NCI-H2029 (cell line): ENCODE data around the gene DENND1B.
"Not testable (repeated sequence)": the region's sequence is repeated elsewhere in the genome, so short reads cannot be mapped to it uniquely, and the experiment has no call there.

Experiments
- DNase-seq: peaks from one replicate; lab custom pipeline; 2025; lab: John Stamatoyannopoulos, UW

DENND1B gene

DNA sequence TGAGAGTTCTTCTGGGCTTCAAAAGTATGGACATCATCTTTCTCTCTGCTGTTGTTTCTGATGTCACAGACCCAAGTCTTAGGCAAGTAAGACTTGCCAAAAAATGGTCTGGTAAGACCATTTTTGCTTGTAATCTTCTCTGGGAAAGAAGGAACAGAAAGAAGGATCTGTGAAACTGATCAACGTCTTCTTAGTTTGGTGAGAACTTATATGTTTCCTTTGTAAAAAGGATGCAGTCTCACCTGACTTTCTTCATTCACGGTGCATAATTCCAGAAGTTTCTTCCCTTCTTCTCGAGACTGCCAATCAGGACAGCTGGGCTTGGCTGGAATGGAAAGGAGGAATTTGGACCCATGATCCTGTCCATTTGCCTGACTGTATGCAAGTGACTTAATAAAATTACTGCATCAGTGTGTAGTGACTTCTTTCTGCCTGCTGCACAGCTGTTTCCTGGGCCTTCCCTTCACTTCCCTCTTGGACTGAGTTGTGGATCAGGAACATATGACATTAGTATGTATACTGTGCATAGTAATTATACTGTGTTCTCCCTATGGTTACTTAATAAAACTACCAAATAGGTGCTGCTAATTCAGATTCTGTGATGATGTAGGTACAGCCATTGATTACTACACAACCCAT, 7.6 kb upstream of the DENND1B start:
- no peak for DNase-seq

DNA sequence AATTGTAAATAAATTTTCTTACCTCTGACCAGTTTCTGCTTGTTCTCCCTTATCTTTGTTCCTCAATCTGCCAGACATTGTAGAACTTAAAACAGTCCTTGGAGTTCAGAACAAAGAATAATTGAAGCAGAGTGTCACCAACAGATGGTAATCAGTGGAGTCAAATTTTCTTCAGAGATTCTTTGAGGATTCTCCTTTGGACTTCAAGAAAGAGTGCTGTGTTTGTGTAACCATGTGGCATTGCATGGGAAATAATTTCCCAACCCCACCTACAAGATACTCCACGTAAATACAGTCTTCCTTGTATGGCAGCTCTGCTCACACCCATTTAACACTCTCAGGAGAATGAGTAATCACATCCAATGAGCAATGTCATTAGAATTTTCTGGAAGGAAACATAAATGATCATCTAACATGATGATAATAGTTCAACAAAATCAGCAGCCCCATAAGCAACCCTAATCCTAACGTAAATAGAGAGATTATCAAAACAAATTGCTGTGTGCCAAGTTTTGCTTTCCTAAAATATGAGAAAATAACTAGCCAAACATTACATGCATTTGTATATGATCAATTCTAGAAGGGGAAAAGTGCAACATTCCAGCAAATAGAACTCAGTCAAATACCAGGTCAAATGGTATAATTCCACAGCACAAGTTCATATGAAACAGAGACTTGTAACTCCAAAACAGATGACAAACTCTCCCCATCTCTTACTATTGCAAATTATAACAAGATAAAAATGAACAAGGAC, 6.9 kb upstream of the DENND1B start:
- DNase-seq = no peak

DNA sequence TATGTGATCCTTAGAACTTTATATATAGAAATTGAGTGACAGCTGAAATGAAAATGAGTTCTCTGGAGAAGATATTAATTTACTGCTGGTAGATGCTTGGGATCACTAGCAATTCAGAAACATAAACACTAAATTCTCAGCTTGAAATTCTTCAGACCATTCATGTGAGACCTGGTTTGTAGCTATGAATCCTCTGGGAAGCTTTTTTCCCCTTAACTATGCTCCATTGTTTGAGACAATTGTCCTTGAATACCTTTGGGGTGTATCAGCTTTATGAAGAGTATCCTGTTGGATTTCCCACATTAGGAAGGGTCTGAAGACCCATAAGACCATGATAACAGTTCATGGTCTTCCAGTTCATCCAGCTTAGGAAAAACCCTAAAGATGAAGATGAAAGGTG, 4.6 kb upstream of the DENND1B start:
- DNase-seq = no peak

DNA sequence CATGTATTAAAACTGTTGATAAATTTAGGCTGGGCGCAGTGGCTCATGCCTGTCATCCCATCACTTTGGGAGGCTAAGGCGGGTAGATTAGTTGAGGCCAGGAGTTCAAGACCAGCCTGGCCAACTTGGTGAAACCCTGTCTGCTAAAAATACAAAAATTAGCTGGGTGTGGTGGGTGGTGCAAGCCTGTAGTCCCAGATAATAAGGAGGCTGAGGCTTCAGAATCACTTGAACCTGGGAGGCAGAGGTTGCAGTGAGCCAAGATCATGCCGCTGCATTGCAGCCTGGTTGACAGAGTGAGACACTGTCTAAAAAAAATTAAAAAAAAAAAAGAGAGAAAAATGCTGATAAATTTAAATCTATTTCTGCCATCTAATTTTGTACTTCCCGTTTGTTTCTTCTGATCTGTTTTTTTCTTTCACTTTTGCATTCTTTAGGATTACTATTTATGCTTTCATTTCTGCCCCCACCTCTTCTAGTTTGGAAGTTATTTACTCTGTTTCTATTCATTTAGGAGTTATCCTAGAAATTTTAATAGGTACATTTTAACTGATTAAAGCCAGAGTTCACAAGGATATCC, 3.2 kb upstream of the DENND1B start:
- no peak for DNase-seq

DNA sequence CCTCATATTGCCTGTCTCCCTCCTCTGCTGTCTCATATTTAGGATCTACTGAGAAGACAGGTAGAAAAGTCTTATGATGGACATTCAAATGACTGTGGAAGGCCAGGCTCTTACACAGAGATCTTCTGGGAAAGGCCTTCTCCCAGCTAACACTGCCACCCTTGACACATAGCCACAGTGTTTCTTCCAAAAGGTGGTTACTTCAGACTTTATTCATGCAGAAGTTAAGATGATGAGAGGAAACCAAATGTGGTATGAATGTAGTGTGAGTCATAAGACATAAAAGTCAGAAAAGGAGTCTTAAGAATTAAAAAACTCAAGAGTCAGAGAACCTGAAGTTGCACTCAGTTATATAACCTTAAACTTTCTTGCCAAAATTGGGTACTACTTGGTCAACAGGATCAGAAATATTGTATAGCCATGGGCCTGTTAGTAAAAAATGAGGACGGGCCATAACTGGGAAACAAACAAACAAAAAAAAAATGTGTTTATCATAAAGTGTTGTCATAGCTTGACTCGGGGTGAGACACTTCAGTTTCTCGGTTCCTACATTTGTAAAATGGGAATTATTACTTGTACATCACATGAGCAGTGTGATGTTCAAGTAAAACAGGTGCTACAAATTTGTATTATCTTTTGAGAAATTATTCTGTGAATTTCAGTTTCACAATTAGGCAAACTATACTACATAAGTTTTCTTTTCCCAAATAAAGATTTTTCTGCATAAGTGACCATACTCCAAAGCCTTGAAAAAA, 1.2 kb upstream of the DENND1B start:
- DNase-seq = no peak

DNA sequence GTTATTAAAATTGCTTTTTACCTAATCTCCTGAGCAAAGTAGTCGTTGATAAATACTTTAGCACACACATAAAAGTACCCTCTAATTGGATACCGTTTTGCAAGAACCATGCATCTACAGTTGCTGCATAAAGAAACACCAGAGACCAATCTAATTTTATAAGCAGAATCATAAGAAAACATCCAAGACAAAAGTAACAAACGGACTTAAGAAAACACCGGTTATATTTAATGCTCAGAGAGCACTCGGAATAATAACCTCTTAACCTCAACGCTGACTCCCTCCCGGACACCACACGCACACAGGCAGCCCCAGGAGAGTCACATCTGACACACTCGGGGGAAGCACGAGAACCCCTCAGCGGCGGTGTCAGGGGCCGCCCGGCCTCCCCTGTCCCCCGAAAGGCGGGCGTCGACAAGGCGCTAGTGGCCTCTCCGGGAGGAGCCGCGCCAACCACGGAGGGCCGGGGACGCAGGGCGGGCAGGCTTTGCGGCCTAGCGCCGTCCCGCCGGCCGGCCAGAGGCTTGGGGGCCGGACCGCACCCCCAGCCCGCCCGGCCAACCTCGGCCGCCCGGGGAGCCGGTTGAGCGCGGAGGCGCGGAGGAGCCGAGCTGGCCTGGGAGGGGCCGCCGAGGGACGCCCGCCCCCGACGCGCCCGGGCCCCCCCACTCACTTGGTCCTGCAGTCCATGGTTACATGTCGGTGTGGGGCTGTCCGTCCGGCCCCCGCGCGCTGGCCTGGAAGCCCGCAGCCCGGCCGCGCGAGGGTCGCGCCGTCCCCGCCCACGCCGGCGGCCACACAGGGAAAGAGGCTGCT, 606 bp downstream of the DENND1B start:
- DNase-seq = no peak

DNA sequence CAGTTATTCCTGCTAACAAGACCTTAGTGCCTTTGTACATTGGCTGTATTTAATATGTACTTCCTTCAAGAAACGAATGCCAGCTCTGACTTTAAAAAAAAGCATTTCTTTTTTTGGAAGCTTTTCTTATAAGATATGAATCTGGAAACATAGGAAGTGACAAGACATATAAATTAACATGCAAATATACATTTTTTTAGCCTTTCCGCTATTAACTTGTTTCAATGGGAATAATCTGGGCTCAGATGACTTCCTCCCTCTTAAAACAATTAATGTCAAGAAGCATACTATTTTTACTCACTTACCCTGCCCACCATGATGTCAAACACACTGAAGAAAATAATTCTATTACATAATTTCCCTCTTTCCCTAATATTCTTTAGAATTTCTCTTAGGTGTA, 1.4 kb downstream of the DENND1B start:
- no peak for DNase-seq

DNA sequence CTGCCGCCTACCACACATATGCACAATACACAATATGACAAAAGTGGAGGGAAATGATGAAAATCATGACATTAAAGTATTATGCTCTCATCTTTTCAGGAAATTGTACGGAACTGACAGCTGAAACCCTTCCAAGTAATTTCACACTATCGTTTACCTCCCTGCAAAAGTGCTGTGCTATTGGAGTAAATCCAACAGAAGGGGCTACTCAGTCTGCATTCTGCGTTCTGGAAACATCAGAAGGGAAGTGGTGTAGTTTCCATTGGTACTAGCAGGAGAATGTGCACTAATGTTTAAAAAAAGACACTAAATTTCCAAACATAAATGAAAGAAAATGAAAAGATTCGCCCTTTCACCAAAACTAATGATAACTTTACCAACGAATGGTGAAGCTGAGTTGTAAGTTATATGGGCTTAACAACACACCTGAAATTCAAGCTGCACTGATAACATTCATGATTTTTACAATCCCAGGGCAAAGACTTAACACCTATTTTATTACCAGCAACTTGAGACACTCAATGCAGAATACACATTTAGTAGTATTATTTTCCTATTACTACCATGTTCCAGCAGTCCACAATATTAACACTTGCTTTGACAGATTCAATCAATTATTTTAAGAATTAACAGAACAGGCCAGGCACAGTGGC, 3.2 kb downstream of the DENND1B start:
- no peak for DNase-seq

DNA sequence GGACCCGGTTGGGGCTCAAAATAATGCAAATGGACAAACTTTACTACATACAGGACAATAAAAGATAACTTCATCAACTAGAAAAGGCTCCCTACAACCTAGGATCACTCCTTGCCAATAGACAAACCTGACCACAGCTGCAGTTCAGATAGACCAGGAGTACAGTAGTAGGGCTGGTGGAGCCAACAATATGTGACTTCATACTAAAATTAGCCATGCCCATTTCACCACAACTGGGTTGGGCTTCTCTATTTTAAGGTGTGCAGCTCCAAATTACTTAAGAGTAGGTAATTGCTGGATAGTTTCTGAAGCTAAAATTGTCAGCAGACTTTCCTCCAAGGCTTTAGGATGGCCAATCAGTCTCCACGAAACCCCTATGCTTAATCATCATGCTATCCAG, 3.9 kb downstream of the DENND1B start:
- DNase-seq = no peak

DNA sequence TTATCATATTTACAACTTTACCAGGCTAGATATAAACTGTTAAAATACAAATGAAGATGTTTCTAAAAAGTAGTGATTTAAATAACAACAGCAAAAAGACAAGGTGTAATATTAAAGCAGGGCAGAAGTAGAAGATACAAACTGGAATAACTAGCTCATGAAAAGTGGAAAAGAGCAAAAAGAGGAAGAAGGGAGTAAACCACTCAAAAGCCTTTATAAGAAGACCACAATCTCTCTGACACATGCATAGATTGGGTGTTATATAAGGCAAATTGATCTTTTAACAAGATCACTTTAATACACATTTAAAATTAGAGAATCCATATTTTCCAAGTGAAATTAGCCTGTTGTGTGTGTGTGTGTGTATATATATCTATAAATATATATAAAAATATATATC, 5.0 kb downstream of the DENND1B start:
- DNase-seq = no peak

DNA sequence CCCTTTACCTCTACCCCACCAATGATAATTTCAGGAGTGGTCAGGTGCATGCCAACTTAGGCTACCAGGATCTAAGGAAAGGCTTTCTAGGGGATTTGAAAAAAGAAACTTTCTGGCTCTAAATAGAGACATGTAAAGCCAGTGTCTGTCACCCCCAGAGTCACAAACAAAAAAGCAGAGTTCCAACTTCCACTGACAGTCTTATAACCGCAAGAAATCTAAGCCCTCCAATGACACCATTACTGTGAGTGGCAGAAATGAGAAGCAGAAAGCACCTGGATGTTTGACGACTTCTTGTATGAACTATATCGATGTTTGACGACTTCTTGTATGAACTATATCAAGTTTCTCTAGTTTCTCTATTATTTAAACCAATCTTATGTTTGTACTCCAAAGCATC, 6.0 kb downstream of the DENND1B start:
- no peak for DNase-seq

DNA sequence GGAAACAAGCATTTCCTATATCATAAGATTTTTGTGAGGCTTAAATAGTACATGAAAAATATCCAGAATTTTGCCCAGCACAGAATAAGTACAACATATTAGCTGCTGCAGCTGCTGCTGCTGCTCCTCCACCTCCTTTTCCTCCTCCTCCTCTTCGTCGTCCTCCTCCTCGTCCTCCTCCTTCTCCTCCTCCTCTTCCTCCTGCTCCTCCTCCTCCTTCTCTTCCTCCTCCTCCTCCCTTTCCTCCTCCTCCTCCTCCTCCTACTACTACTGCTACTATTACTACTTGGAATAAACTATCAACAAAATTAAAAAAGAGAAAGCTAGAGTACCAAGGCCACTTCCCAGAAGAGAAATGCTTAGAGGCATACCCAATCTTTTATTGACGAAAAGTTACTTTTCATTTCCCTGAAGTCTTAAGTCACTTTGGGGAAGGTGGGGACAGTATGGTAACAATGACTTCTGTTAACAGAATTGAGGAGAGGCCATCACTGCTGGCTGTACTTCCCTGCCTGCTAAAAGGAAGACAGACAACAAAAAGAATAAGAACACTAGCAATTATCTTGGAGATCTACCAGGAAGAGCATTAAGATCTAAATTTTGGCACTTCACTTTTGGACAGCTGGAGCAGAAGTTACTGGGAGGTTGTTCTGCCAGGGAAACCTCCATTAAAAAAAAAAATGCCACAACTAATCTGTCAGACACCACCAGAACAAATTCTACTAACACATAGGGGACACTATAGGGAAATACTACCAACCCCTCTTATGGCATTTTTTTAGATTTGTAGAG, 7.1 kb downstream of the DENND1B start:
- no peak for DNase-seq

DNA sequence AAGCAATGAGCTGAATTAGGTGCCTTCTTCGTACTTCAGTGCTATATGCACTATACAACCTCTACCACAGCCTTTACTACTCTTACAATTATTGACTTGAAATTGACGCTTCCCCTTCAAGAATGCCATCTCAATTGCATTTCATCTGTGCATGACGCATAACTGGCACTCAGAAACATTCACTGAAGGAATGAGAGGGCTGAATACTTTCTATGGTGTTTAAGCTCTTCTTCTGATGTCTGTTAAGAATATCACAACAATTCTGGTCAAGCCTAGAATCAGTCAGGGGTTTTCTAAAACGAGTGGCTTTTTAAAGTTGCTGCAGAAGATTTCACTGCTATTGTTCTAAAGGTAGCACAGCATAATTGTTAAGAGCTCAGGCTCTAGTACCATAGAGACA, 11.5 kb downstream of the DENND1B start:
- DNase-seq = no peak

DNA sequence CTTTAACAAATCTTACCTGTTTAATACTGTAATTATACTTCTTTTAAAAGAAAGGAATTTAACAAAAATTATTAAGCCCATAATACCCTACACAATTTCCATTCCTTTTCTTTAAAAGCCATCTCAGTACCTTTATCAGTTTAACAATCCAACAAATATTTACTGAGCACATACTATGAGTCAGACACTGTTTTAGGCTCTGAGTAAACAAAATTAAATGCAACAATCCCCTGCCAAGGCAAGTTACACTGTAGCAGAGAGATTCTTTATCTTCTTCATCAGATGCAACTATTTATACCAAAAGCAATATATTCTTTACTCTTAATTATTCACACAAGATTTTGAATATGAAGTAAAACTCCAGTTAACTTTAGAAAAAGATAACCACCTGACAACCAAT, 12.0 kb downstream of the DENND1B start:
- no peak for DNase-seq

DNA sequence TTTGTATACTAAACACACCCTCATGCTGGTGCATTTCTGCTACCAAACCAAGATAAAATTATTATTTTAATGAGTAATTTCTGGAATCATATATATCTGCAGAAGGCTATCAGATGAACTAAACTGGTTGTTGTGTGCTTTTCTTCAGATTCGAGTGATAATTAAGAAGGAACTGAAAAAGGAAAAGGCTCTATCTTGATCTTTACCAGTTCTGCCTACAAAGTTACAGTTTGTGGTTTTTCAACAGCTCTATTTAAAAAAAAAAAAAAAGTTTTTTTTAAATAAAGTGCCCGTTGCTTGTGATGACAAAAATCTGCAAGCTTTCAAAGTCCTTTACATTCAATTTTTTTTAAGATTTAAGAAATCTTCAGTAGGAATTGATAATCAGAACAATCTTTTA, 13.6 kb downstream of the DENND1B start:
- DNase-seq = no peak

DNA sequence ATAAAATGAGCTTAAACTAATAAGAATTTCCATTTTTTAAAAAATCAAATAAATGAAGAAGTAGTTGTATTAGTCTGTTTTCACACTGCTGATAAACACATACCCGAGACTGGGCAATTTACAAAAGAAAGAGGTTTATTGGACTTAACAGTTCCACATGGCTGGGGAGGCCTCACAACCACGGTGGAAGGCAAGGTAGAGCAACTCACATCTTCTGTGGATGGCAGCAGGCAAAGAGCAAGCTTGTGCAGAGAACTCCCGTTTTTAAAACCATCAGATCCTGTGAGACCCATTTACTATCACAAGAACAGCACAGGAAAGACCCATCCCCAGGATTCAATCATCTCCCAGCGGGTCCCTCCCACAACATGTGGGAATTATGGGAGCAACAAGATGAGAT, 19.7 kb downstream of the DENND1B start:
- not testable (repeated sequence) for DNase-seq

DNA sequence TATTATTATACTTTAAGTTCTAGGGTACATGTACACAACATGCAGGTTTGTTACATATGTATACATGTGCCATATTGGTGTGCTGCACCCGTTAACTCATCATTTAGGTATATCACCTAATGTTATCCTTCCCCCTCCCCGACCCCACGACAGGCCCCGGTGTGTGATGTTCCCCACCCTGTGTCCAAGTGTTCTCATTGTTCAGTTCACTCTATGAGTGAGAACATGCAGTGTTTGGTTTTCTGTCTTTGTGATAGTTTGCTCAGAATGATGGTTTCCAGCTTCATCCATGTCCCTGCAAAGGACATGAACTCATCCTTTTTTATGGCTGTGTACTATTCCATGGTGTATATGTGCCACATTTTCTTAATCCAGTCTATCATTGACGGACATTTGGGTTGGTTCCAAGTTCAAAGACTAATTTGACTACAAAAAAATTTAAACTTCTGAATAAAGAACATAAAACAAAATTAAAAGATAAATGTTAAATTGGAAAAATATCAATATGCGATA, 22.6 kb downstream of the DENND1B start:
- not testable (repeated sequence) for DNase-seq

DNA sequence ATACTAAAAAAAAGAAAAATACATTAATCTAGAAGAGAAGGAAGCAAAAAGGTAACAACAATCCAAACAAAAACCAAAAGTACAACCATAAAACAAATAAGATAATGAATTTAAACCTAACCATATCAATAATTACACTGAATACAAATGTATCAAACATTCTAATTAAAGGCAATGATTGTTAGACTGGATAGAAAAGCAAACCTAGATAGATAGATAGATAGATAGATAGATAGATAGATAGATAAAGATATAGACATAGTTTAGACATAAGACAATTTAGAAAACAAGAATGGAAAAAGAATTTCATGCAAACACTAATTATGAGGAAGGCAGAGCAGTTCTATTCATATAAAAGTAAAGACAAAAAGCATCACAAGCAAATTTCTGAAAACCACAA, 24.9 kb downstream of the DENND1B start:
- DNase-seq = no peak

DNA sequence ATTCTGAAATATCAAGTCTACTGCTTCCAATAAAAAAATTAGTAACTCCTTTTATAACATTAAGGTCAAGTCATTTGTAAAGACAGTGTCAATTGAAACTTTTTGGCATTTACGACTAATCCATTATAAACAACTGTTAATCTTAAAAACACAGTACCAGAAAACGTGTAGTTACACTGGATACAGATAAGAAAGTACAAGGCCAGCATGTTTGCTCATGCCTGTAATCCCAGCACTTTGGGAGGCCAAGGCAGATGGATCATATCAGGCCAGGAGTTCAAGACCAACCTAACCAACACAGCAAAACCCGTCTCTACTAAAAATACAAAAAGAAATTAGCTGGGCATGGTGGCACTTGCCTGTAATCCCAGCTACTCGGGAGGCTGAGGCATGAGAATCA, 29.4 kb downstream of the DENND1B start:
- DNase-seq = no peak

DNA sequence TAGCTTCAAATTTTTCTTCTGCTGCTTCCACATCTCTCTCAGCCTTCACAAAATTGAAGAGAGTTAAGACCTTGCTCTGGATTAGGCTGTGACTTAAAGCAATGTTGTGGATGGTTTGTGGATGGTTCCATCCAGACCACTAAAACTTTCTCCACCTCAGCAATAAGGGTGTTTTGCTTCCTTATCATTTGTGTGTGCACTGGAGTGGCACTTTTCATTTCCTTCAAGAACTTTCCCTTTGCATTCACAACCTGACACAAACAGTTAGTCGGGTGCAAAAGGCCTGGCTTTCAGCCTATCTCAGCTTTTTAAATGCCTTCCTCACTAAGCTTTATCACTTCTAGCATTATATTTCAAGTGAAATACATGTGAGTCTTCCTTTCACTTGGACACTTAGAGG, 30.3 kb downstream of the DENND1B start:
- no peak for DNase-seq
